Measurements from ENCODE around the gene PABPN1.
A peak's percentile ranks its signal among the peaks of the same experiment; 100 is the strongest.
"Not testable (repeated sequence)": the region's sequence is repeated elsewhere in the genome, so short reads cannot be mapped to it uniquely, and the experiment has no call there.

The PABPN1 gene

GRCh38 chr14:23301288-23301968 is 19.8 kb upstream of the PABPN1 start:
- DNase-seq = peak; percentile 99

- DNase-seq = no peak
Measured at GRCh38 chr14:23301969-23302289, 19.3 kb upstream of the PABPN1 start.

GRCh38 chr14:23302290-23303225 is 18.7 kb upstream of the PABPN1 start, which contains the start of gene PPP1R3E:
PPP1R3E (minus strand) TSS chr14:23302859; CDS start chr14:23302576, 283 bp downstream.
- DNase-seq = peak; percentile 87

- DNase-seq = peak; percentile 95
Measured at GRCh38 chr14:23306412-23307145, 14.7 kb upstream of the PABPN1 start, which contains the start of gene BCL2L2. BCL2L2 (plus strand) TSS chr14:23306833; CDS start chr14:23307768, 935 bp downstream.

GRCh38 chr14:23307146-23307530 is 14.1 kb upstream of the PABPN1 start:
- no peak for DNase-seq

- DNase-seq = no peak
Measured at GRCh38 chr14:23307687-23308644, 13.3 kb upstream of the PABPN1 start.

- no peak for DNase-seq
Measured at GRCh38 chr14:23308721-23309445, 12.4 kb upstream of the PABPN1 start.

GRCh38 chr14:23310546-23310945 is 10.7 kb upstream of the PABPN1 start:
- DNase-seq = no peak

GRCh38 chr14:23316300-23316699 is 5.0 kb upstream of the PABPN1 start:
- DNase-seq = no peak

GRCh38 chr14:23319746-23320583 is 1.3 kb upstream of the PABPN1 start:
- no peak for DNase-seq

- peak; percentile 65 for DNase-seq
Measured at GRCh38 chr14:23321572-23322547, 603 bp downstream of the PABPN1 start.

GRCh38 chr14:23322568-23323517 is 1.6 kb downstream of the PABPN1 start:
- DNase-seq = no peak

- no peak for DNase-seq
Measured at GRCh38 chr14:23323838-23324454, 2.7 kb downstream of the PABPN1 start.

- no peak for DNase-seq
Measured at GRCh38 chr14:23324455-23324846, 3.2 kb downstream of the PABPN1 start.

GRCh38 chr14:23324993-23325392 is 3.7 kb downstream of the PABPN1 start:
- DNase-seq = no peak

- not testable (repeated sequence) for DNase-seq
Measured at GRCh38 chr14:23325746-23326145, 4.5 kb downstream of the PABPN1 start.
